Suprapubic skin (tissue), 4 donors: ENCODE data around the gene CIPC.

Source experiments
- CTCF ChIP-seq, 2 donors: fragments of 200-600 bp in 1 of 2; fragments of 450-650 bp in 1 of 2; sonication (generic) in 1 of 2; IDR thresholded peaks; one replicate each; pipeline ENCODE4 v1.5.1; 2016 to 2019; ENCODE audit warnings: antibody characterized with exemption in 2 of 2, mild to moderate bottlenecking in 1 of 2, moderate library complexity in 1 of 2
- EP300 ChIP-seq: sonication (generic); formaldehyde crosslinking; IDR thresholded peaks from one replicate; pipeline ENCODE4 v1.6.1; 2017; ENCODE audit warnings: antibody characterized with exemption
- POLR2A ChIP-seq, 2 donors: fragments of 450-650 bp; IDR thresholded peaks; one replicate each; pipeline ENCODE4 v1.6.1; 2017; ENCODE audit warnings: antibody characterized with exemption in 2 of 2, mild to moderate bottlenecking in 2 of 2, moderate library complexity in 2 of 2
- POLR2AphosphoS5 ChIP-seq, 3 donors: sonication (generic); formaldehyde crosslinking; IDR thresholded peaks; one replicate each; pipeline ENCODE4 v1.6.1; 2017; ENCODE audit warnings: antibody characterized with exemption in 3 of 3

DNA sequence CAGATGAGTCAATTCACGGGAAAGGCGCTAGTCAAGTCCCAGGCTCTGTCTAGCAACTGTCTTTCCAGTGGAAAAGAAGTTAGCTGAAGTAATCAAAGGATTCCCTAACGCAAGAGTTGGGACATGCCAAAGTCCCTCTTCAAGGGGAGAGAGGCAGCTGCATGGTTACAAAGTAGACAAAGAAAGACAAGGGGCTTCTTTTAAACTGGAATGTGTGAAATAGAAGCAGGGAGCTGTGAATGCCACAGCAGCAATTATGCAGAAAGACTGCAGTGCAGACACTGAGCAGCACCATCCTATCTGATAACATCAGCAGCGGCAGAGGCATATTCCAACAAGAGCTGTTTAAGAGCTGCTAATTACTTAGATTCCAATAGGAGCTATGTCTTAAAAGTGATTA, 12.5 kb upstream of the CIPC start:
- TF ChIP-seq POLR2AphosphoS5 (IDR thresholded peaks at IDR 0.05) (no peak), CTCF (IDR thresholded peaks at IDR 0.05) (no peak), POLR2A (IDR thresholded peaks at IDR 0.05) (no peak), EP300 (no peak)
